Chondrocyte (in vitro differentiated cells): ENCODE measurements around the gene CCDC17. TPM values are rescaled to one million over a fixed set of nuclear protein-coding genes. Genes with fewer than 3 reads are reported as not detected.
A peak's percentile ranks its signal among the peaks of the same experiment; 100 is the strongest.

ENCODE experiments used
- DNase-seq: peaks from one replicate; pipeline ENCODE4 v3.0.0; 2021; ENCODE audit warnings: mixed read lengths, low spot score
- H3K27ac Mint-ChIP-seq: one replicate; pipeline ENCODE4 v1.8.0; 2021; ENCODE audit warnings: mild to moderate bottlenecking, moderate library complexity, mixed read lengths; ENCODE audit not compliant: unreplicated experiment
- H3K27me3 Mint-ChIP-seq: 2 replicates; pipeline ENCODE4 v1.8.0; 2021; ENCODE audit warnings: low read depth, mixed read lengths
- H3K36me3 Mint-ChIP-seq: 2 replicates; pipeline ENCODE4 v1.8.0; 2021; ENCODE audit warnings: low read depth, mixed read lengths
- H3K4me1 Mint-ChIP-seq: 2 replicates; pipeline ENCODE4 v1.8.0; 2021; ENCODE audit warnings: low read depth, mild to moderate bottlenecking, mixed read lengths
- H3K4me3 Mint-ChIP-seq: one replicate; pipeline ENCODE4 v1.8.0; 2021; ENCODE audit warnings: mild to moderate bottlenecking, moderate library complexity, mixed read lengths; ENCODE audit not compliant: unreplicated experiment
- H3K9me3 Mint-ChIP-seq: 2 replicates; pipeline ENCODE4 v1.8.0; 2021; ENCODE audit warnings: low read depth, mixed read lengths
- CTCF ChIP-seq: fragments of 200-600 bp; sonication (generic); IDR thresholded peaks from 2 replicates; pipeline ENCODE4 v1.5.0; 2021; ENCODE audit warnings: antibody characterized with exemption, mild to moderate bottlenecking, moderate library complexity
- total RNA-seq: library from RNA; stranded (reverse); gene quantifications from 3 replicates; pipeline ENCODE4 v1.2.1, GENCODE V29; 2021

Gene CCDC17
- total RNA-seq, 1 donor from 2014 or later, result 0.90 TPM

DNA sequence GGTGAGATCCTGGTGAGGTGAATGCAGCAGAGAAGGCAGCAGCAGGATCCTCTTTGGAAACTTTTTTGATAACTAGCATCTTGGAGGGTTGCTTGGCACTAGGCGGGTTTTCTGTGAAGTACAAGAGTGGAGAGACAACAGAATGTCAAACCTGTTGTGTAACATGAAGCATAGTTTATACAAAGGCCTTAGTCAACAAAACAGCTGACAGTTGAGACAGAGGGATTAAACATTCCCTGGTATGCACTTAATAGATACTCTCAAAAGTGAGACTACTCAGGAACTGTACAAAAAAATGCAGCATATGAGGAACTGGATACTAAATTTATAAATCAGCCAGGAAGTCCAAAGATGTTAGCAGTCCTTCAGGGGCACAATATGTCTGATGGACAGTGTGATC lies 16.4 kb upstream of the CCDC17 start:
- H3K4me3 Mint-ChIP-seq, result no peak overlapping the region
- peaks cover 4% of the 10 kb centered on the region for H3K4me1 Mint-ChIP-seq
- H3K36me3 Mint-ChIP-seq, result peaks cover 21% of the 10 kb centered on the region
- no peak for TF ChIP-seq CTCF
- H3K27me3 Mint-ChIP-seq, result no peaks in the 10 kb centered on the region
- no peak for DNase-seq
- no peaks in the 10 kb centered on the region for H3K9me3 Mint-ChIP-seq
- H3K27ac Mint-ChIP-seq, result no peak overlapping the region

- no peak for TF ChIP-seq CTCF
- DNase-seq, result no peak
- Mint-ChIP-seq H3K4me3 (no peak overlapping the region), H3K27me3 (no peaks in the 10 kb centered on the region), H3K4me1 (no peaks in the 10 kb centered on the region), H3K9me3 (no peaks in the 10 kb centered on the region), H3K36me3 (peaks cover 29% of the 10 kb centered on the region), H3K27ac (no peak overlapping the region)
Measured at GRCh38 chr1:45635211-45635610, 11.4 kb upstream of the CCDC17 start.

DNA sequence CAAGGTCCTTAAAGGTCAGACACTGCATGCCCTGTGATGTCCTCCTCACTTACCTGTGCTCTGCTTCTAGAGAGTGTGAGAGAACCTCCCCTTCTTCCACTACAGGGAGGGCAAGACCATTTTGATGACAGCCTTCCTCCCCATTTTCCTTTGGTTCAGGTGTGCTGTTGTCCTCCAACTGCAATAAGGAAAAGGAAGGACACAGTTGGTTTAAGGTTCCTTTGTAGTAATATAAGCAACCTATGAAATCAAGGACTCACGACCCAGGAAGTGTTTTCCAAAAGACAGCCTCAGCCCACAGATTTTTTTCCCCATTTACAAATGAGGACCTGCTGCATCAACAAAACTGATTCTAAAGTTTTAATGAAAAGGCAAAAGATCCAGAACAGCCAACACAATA lies 6.6 kb upstream of the CCDC17 start:
- Mint-ChIP-seq H3K36me3 (peaks cover 37% of the 10 kb centered on the region), H3K27me3 (no peaks in the 10 kb centered on the region), H3K4me1 (no peaks in the 10 kb centered on the region), H3K9me3 (no peaks in the 10 kb centered on the region), H3K4me3 (no peak overlapping the region), H3K27ac (no peak overlapping the region)
- no peak for TF ChIP-seq CTCF
- no peak for DNase-seq

DNA sequence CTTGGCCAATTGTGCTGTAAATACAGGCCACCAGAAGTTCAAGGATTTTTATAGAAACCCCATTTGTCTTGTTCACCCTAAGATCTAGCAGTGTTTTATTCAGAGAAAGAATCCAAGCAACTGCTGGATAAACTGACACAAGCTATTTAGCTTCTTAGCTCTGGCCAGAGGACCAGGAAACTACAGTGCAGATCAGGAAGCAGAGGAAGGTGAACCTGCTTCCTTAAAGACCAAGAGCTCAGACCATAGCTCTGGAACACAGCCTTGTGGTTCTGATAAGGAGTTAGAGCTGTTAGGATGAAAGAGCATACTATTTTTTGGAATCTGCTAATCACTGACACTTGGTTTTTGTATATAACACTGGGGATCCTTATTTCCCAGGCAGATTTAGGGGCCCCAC lies 5.2 kb upstream of the CCDC17 start:
- Mint-ChIP-seq H3K36me3 (peaks cover 34% of the 10 kb centered on the region), H3K4me3 (no peak overlapping the region), H3K27ac (no peak overlapping the region), H3K9me3 (no peaks in the 10 kb centered on the region), H3K27me3 (no peaks in the 10 kb centered on the region), H3K4me1 (no peaks in the 10 kb centered on the region)
- DNase-seq, result no peak
- no peak for TF ChIP-seq CTCF

DNA sequence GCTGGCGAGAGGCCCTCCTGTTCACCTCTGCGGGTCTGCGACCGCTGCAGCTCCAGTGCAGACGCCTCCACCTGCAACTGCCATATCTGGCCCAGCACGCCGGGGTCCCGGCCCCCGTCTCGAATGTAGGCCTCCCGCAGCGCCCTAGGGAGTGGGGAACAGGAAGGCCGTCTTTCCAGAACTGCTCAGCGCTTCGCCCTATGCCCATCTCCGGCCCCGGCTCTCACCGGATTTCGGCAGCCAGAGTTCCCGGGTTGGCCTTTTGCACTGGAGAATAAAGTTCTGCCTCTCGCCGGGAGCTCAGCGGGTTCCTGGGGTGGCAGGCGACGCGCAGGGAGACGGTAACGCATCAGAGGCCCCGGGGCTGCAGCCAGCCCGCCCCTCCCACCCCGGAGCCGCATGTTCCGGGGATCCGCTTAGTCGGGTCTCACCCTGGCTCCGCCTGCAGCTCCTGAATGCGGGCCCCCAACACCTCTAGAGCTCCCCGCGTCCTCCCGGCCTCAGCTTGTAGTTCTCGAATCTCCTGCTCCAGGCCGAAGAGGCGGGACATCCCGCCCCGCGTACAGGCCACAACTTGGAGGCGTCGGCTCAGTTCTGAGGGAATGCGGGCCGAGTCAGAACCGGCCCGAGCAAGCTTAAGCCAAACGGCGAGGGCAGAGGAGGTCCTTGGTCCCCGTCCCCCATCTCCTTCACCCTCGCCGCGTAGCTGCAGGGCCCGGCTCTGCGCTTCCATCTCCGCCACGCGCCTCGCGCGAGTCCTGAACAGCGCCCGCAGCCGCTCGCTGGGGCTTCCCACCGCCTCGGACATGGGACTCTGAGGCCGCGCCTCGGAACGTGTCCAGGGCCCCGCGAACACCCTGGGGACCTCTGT lies 1.1 kb downstream of the CCDC17 start:
- peak; percentile 92 for DNase-seq
- Mint-ChIP-seq H3K4me1 (no peaks in the 10 kb centered on the region), H3K9me3 (no peaks in the 10 kb centered on the region), H3K27me3 (no peaks in the 10 kb centered on the region), H3K4me3 (no peak overlapping the region), H3K27ac (no peak overlapping the region), H3K36me3 (peaks cover 13% of the 10 kb centered on the region)
- TF ChIP-seq CTCF, result no peak
